ENCODE results near the gene TIMM10. TPM values are rescaled to one million over a fixed set of nuclear protein-coding genes. Genes with fewer than 3 reads are reported as not detected.

The TIMM10 gene
- total RNA-seq, 1 donor from 2014 or later, result 42.0 TPM

- intact Hi-C loops (cut with DNase I), result no loop called here
- DNase-seq (ENCODE audit: low spot score) (no peak), ATAC-seq (no peak)
Measured at GRCh38 chr11:57512646-57513451, 17.7 kb downstream of the TIMM10 start.

GRCh38 chr11:57511741-57512430, 18.7 kb downstream of the TIMM10 start:
- ATAC-seq (no peak), DNase-seq (ENCODE audit: low spot score) (no peak)
- intact Hi-C loops (cut with DNase I), result no loop called here

- ATAC-seq, result no peak
- intact Hi-C loops (cut with DNase I), result no loop called here
- DNase-seq (ENCODE audit: low spot score), result no peak
Measured at GRCh38 chr11:57508341-57509170, 22.0 kb downstream of the TIMM10 start.

GRCh38 chr11:57506522-57506921, 24.0 kb downstream of the TIMM10 start:
- no peak for DNase-seq (ENCODE audit: low spot score)
- intact Hi-C loops (cut with DNase I), result no loop called here
- no peak for ATAC-seq

- ATAC-seq (no peak), DNase-seq (ENCODE audit: low spot score) (no peak)
- intact Hi-C loops (cut with DNase I), result no loop called here
Measured at GRCh38 chr11:57504511-57504910, 26.0 kb downstream of the TIMM10 start.

GRCh38 chr11:57502870-57503269, 27.7 kb downstream of the TIMM10 start:
- DNase-seq (ENCODE audit: low spot score) (no peak), ATAC-seq (no peak)
- intact Hi-C loops (cut with DNase I), result no loop called here

- DNase-seq (ENCODE audit: low spot score) (no peak), ATAC-seq (no peak)
- intact Hi-C loops (cut with DNase I), result no loop called here
Measured at GRCh38 chr11:57502376-57502775, 28.2 kb downstream of the TIMM10 start.

GRCh38 chr11:57501953-57502352, 28.6 kb downstream of the TIMM10 start:
- ATAC-seq, result no peak
- no peak for DNase-seq (ENCODE audit: low spot score)
- intact Hi-C loops (cut with DNase I), result no loop called here

- DNase-seq (ENCODE audit: low spot score), result no peak
- no peak for ATAC-seq
- intact Hi-C loops (cut with DNase I), result no loop called here
Measured at GRCh38 chr11:57500926-57501325, 29.6 kb downstream of the TIMM10 start.

- DNase-seq (ENCODE audit: low spot score) (no peak), ATAC-seq (no peak)
- intact Hi-C loops (cut with DNase I), result no loop called here
Measured at GRCh38 chr11:57500515-57500914, 30.0 kb downstream of the TIMM10 start.

- intact Hi-C loops (cut with DNase I), result no loop called here
- DNase-seq (ENCODE audit: low spot score) (no peak), ATAC-seq (no peak)
Measured at GRCh38 chr11:57499983-57500461, 30.5 kb downstream of the TIMM10 start.

- DNase-seq (ENCODE audit: low spot score) (peak; percentile 98), ATAC-seq (peak; percentile 99)
- intact Hi-C loops (cut with DNase I), result no loop called here
Measured at GRCh38 chr11:57499413-57499982, 31.1 kb downstream of the TIMM10 start.

GRCh38 chr11:57498540-57498939, 32.0 kb downstream of the TIMM10 start:
- ATAC-seq, result no peak
- DNase-seq (ENCODE audit: low spot score), result no peak
- intact Hi-C loops (cut with DNase I), result no loop called here

GRCh38 chr11:57497303-57498247, 33.0 kb downstream of the TIMM10 start:
- intact Hi-C loops (cut with DNase I), result no loop called here
- ATAC-seq (no peak), DNase-seq (ENCODE audit: low spot score) (no peak)

- intact Hi-C loops (cut with DNase I), result no loop called here
- DNase-seq (ENCODE audit: low spot score) (no peak), ATAC-seq (no peak)
Measured at GRCh38 chr11:57496109-57496820, 34.3 kb downstream of the TIMM10 start.

GRCh38 chr11:57493507-57494503, 36.7 kb downstream of the TIMM10 start:
- peak; percentile 76 for DNase-seq (ENCODE audit: low spot score)
- peak; percentile 68 for ATAC-seq
- intact Hi-C loops (cut with DNase I), result no loop called here
